NT2/D1 (cell line): ENCODE measurements around the gene PDS5A.
"Not testable (repeated sequence)": the region's sequence is repeated elsewhere in the genome, so short reads cannot be mapped to it uniquely, and the experiment has no call there.

Experiments
- DNase-seq: peaks from one replicate; pipeline ENCODE4 v3.0.0-alpha.2; 2011; ENCODE audit warnings: low read depth, low spot score
- H3K27me3 ChIP-seq: 2 replicates; pipeline ENCODE4 v1.6.0; 2011; ENCODE audit warnings: mild to moderate bottlenecking; ENCODE audit not compliant: insufficient read length, insufficient read depth
- H3K36me3 ChIP-seq: 2 replicates; pipeline ENCODE4 v1.6.1; 2011; ENCODE audit warnings: mild to moderate bottlenecking, low read length, mixed read lengths; ENCODE audit not compliant: insufficient read depth, insufficient read length
- H3K4me1 ChIP-seq: 2 replicates; pipeline ENCODE4 v1.5.1; 2011; ENCODE audit not compliant: insufficient read depth, insufficient read length
- H3K4me3 ChIP-seq: 2 replicates; pipeline ENCODE4 v1.5.1; 2011; ENCODE audit warnings: low read depth; ENCODE audit not compliant: insufficient read length
- H3K9ac ChIP-seq: 2 replicates; pipeline ENCODE4 v1.6.0; 2011; ENCODE audit warnings: low read depth; ENCODE audit not compliant: insufficient read length
- H3K9me3 ChIP-seq: 2 replicates; pipeline ENCODE4 v1.5.1; 2011; ENCODE audit warnings: mild to moderate bottlenecking, low read length; ENCODE audit not compliant: insufficient read depth
- SUZ12 ChIP-seq: IDR thresholded peaks from 2 replicates; pipeline ENCODE4 v1.6.1; 2011; ENCODE audit not compliant: insufficient read length, insufficient read depth; ENCODE audit errors: extremely low read depth
- YY1 ChIP-seq: IDR thresholded peaks from 2 replicates; pipeline ENCODE4 v1.6.1; 2011; ENCODE audit not compliant: insufficient read length, insufficient read depth
- ZNF274 ChIP-seq: IDR thresholded peaks from 2 replicates; pipeline ENCODE4 v1.6.1; 2011; ENCODE audit warnings: mild to moderate bottlenecking, low read depth, low read length

PDS5A gene

GRCh38 chr4:39922399-39922798 lies 55.3 kb downstream of the PDS5A start:
- Histone ChIP-seq H3K36me3 (peaks cover 59% of the 10 kb centered on the region), H3K9ac (no peak overlapping the region), H3K27me3 (no peaks in the 10 kb centered on the region), H3K9me3 (no peaks in the 10 kb centered on the region), H3K4me3 (no peak overlapping the region), H3K4me1 (no peaks in the 10 kb centered on the region)
- no peak for DNase-seq
- no peak for TF ChIP-seq SUZ12
- TF ChIP-seq YY1, result no peak
- no peak for TF ChIP-seq ZNF274

DNA sequence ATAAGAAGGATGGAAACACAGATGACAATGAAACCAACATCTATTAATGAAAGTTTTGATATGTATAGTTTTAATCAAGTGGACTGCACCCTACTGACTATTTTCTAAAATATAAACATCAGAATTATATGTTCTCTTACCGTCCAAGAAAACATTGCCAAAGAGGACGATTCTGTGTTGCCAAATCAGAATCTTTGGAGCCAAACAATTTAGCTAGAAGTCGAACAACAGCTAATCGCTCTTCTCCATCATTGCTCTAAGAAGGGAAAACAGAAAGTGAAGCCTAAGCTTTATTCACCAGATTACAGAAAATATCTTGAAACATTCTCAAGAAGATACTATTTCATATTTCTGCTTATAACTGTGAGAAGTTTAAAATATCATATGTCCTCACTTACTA lies 64.2 kb downstream of the PDS5A start:
- Histone ChIP-seq H3K36me3 (peaks cover 64% of the 10 kb centered on the region), H3K9ac (no peak overlapping the region), H3K27me3 (no peaks in the 10 kb centered on the region), H3K9me3 (no peaks in the 10 kb centered on the region), H3K4me3 (no peak overlapping the region), H3K4me1 (no peaks in the 10 kb centered on the region)
- DNase-seq, result no peak
- TF ChIP-seq YY1 (no peak), SUZ12 (no peak), ZNF274 (no peak)

DNA sequence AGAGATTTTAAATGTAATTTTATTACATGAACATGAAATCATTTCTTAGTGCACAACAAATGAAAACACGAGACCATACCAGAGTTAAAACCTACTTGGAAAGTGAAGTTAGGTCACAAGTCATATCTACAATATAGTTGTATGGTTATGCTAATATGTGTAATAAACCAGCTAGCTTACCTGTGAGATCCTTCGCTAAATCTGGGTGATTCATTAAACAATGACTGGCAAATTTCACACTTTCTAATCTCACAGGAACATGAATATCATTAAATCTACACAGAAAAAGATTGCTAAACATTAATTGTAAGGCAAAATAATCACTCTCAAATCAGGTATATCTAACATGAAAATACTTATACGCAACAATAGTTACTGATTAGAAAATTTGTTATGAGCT lies 67.6 kb downstream of the PDS5A start:
- H3K9ac ChIP-seq, result no peak overlapping the region
- no peaks in the 10 kb centered on the region for H3K9me3 ChIP-seq
- no peaks in the 10 kb centered on the region for H3K4me1 ChIP-seq
- H3K27me3 ChIP-seq, result no peaks in the 10 kb centered on the region
- no peak for DNase-seq
- TF ChIP-seq SUZ12 (no peak), ZNF274 (no peak), YY1 (no peak)
- H3K4me3 ChIP-seq, result no peak overlapping the region
- H3K36me3 ChIP-seq, result peaks cover 44% of the 10 kb centered on the region

GRCh38 chr4:39908284-39908683 lies 69.4 kb downstream of the PDS5A start:
- TF ChIP-seq ZNF274 (no peak), YY1 (no peak), SUZ12 (no peak)

DNA sequence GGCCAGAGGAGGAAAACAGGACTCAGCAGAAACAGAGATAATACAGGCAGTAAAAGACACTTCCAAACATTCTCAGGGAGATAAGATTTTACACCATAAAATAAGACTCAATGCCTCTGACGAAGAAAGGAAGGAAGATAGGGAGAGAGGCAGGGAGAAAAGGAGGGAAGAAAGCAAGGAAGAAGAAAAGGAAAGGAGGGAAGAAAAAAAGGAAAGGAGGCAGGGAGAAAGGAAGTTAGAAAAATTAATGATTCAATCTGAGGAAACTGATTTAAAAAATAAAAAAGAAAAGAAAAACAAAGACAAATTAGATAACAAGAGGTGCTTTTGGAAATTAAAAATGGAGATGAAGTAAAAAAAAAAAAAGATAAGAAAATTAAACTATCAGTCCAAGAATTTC lies 72.1 kb downstream of the PDS5A start:
- H3K9me3 ChIP-seq, result no peaks in the 10 kb centered on the region
- no peak overlapping the region for H3K9ac ChIP-seq
- DNase-seq, result no peak
- peaks cover 34% of the 10 kb centered on the region for H3K36me3 ChIP-seq
- no peaks in the 10 kb centered on the region for H3K4me1 ChIP-seq
- TF ChIP-seq SUZ12 (no peak), ZNF274 (no peak)
- H3K27me3 ChIP-seq, result no peaks in the 10 kb centered on the region
- no peak overlapping the region for H3K4me3 ChIP-seq

More at GRCh38 chr4:39908284-39908683, 69.4 kb downstream of the PDS5A start:
- Histone ChIP-seq H3K27me3 (no peaks in the 10 kb centered on the region), H3K36me3 (peaks cover 34% of the 10 kb centered on the region), H3K4me1 (no peaks in the 10 kb centered on the region), H3K4me3 (no peak overlapping the region), H3K9ac (no peak overlapping the region), H3K9me3 (no peaks in the 10 kb centered on the region)
- no peak for DNase-seq

- H3K36me3 ChIP-seq, result peaks cover 33% of the 10 kb centered on the region
- H3K27me3 ChIP-seq, DNase-seq, H3K4me3 ChIP-seq, H3K9me3 ChIP-seq, H3K4me1 ChIP-seq, H3K9ac ChIP-seq: not testable (repeated sequence)
Measured at GRCh38 chr4:39905019-39905418, 72.7 kb downstream of the PDS5A start.

DNA sequence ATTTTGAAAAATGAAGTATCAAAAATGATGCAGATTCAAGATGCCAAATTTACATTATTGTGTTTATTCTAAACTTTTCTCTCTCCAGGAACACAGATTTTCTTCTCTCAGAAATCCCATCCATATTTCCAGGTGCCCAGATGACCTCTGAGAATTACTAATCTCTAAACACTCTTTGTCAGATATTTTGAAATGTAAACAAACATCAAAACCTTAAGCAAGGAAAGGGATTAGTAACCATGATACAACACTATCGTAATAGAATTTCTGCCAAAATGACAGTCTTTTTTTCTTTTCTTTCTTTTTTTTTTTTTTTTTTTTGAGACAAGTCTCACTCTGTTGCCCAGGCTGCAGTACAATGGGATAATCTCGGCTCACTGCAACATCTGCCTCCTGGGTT lies 76.7 kb downstream of the PDS5A start:
- peaks cover 62% of the 10 kb centered on the region for H3K36me3 ChIP-seq
- no peak for TF ChIP-seq YY1
- no peak for TF ChIP-seq ZNF274
- no peak for TF ChIP-seq SUZ12
- H3K9me3 ChIP-seq, result no peaks in the 10 kb centered on the region

DNA sequence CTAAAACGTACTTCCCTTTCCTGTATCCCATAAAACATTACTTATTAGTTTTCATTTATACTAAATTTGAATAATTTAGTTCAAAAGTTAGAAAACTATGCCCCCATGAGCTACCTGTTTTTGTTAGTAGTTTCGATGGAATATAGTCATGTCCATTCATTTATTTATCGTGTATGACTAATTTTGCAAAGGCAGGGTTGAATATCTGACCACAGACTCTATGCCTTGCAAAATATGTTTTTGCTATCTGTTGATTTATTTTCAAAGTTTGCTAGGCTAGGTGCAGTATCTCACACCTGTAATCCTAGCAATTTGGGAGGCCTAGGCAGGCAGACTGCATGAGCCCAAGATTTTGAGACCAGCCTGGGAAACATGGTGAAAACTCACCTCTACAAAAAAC lies 78.4 kb downstream of the PDS5A start:
- H3K9me3 ChIP-seq, result no peaks in the 10 kb centered on the region
- H3K4me1 ChIP-seq, result no peaks in the 10 kb centered on the region
- H3K36me3 ChIP-seq, result peaks cover 74% of the 10 kb centered on the region
- H3K27me3 ChIP-seq, result no peaks in the 10 kb centered on the region
- DNase-seq, result no peak
- TF ChIP-seq ZNF274 (no peak), YY1 (no peak), SUZ12 (no peak)
- H3K9ac ChIP-seq, result no peak overlapping the region
- H3K4me3 ChIP-seq, result no peak overlapping the region

More for the DNA sequence above, 76.7 kb downstream of the PDS5A start:
- H3K4me1 ChIP-seq, result no peaks in the 10 kb centered on the region
- H3K9ac ChIP-seq, result no peak overlapping the region
- no peaks in the 10 kb centered on the region for H3K27me3 ChIP-seq
- H3K4me3 ChIP-seq, result no peak overlapping the region
- no peak for DNase-seq
